ENCODE results near the gene NVL.

GRCh38 chr1:224377676-224378006 is 47.7 kb upstream of the NVL start:
- TF ChIP-seq POLR2A (IDR thresholded peaks at IDR 0.05) = no peak
- peak; percentile 59 for TF ChIP-seq POLR2AphosphoS5 (IDR thresholded peaks at IDR 0.05)

Data from gastroesophageal sphincter (tissue), 2 donors.